ENCODE data around the gene BDKRB2.
"Not testable (repeated sequence)": the region's sequence is repeated elsewhere in the genome, so short reads cannot be mapped to it uniquely, and the experiment has no call there.

Gene BDKRB2

GRCh38 chr14:96229315-96229714 lies 24.7 kb downstream of the BDKRB2 start:
- DNase-seq = no peak

DNA sequence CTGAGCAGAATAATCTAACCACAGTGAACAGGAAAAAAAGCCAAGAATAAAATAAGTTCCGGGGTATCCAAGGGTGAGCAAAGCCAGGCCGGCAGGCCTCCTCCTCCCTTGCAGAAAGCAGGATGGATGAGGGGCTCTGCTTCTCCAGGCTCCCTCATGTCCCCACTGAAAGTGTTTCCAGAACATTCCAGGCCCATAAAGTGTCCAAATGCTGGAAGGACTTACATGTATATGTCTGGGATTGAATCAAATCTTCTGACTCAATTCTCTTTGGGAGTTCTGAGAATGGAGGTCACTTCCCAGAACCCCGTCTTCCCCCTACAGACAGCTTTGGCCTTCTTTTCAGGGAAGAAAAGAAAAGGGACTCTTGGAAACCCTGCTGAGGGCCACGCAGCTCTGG lies 26.4 kb downstream of the BDKRB2 start:
- DNase-seq = no peak

- DNase-seq = no peak
Measured at GRCh38 chr14:96231526-96232130, 27.0 kb downstream of the BDKRB2 start.

- DNase-seq = no peak
Measured at GRCh38 chr14:96232506-96232905, 27.9 kb downstream of the BDKRB2 start.

DNA sequence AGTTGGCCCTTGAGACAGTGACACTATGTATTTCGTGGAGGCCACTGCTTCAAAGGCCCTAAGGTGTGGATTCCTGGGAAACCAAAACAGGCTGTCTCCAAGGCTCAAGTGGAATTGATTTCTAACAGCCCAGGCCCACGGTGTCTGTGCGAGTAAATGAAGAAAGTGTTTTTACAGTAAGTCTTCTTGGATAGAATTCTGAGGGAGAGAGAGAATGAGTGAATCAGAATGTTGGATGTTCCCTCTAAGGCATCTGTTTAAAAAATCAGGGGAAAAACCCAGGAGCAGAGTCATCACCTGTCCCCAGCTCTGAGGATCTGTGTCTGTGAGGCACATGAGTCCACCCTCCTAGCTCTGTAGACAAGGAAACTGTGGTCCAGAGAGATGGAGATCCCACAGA lies 29.0 kb downstream of the BDKRB2 start:
- no peak for DNase-seq

DNA sequence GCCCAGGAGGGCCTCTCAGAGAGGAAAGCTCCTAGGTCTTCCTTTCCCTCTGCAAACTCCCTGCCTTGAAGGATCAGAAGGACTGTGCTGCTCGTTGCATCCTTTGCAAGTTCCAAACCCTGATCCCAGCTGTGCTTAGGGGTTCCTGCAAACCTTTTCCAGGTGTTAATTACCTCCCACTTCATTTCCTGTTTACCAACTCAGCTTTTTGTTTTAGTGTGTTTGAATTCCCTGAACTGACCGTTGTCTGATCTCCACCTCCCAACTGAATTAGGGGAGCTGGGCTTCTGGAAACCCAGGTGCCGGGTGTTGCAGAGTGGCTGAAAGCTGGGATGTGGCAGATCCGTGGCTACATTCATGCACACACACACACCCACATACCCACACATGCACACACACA lies 30.8 kb downstream of the BDKRB2 start:
- DNase-seq = no peak

DNA sequence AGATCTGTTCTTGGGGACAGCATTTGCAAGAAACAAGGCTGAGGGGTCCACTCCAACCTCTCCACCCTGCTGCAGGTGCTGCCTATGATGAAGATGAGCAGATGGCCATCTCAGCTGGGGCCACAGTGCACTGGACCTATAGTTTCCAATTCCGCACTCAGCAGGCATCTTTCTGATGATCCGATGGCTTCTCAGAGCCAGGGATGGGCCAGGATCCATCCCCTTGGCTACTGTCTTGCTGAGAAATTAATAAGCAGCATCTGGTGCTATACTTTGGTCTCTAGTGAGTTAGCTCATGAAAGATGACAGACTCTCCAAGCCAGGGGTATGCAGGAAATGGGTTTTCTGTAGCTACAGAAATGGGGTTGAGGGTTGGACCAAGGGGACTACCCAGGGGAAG lies 33.0 kb downstream of the BDKRB2 start:
- DNase-seq = no peak

- DNase-seq = no peak
Measured at GRCh38 chr14:96238676-96239265, 34.1 kb downstream of the BDKRB2 start.

GRCh38 chr14:96239711-96240141 lies 35.1 kb downstream of the BDKRB2 start:
- no peak for DNase-seq

DNA sequence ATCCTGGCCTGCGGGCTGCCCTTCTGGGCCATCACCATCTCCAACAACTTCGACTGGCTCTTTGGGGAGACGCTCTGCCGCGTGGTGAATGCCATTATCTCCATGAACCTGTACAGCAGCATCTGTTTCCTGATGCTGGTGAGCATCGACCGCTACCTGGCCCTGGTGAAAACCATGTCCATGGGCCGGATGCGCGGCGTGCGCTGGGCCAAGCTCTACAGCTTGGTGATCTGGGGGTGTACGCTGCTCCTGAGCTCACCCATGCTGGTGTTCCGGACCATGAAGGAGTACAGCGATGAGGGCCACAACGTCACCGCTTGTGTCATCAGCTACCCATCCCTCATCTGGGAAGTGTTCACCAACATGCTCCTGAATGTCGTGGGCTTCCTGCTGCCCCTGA lies 36.0 kb downstream of the BDKRB2 start:
- DNase-seq = no peak

DNA sequence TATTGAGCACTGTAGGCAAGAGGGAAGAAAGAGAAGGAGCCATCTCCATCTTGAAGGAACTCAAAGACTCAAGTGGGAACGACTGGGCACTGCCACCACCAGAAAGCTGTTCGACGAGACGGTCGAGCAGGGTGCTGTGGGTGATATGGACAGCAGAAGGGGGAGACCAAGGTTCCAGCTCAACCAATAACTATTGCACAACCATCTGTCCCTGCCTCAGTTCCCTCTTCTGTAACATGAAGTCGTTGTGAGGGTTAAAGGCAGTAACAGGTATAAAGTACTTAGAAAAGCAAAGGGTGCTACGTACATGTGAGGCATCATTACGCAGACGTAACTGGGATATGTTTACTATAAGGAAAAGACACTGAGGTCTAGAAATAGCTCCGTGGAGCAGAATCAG lies 37.5 kb downstream of the BDKRB2 start:
- no peak for DNase-seq

DNA sequence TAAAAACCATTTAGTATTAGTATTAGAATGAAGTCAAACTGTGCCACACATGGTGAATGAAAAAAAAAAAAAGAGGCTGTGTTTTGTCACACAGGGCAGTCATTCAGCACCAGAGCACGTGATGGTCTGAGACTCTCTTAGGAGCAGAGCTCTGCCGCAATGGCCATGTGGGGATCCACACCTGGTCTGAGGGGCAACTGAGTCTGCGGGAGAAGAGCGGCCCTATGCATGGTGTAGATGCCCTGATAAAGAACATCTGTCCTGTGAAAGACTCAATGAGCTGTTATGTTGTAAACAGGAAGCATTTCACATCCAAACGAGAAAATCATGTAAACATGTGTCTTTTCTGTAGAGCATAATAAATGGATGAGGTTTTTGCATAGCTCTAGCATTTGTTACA lies 39.1 kb downstream of the BDKRB2 start:
- DNase-seq = no peak

- not testable (repeated sequence) for DNase-seq
Measured at GRCh38 chr14:96245074-96245473, 40.4 kb downstream of the BDKRB2 start.

DNA sequence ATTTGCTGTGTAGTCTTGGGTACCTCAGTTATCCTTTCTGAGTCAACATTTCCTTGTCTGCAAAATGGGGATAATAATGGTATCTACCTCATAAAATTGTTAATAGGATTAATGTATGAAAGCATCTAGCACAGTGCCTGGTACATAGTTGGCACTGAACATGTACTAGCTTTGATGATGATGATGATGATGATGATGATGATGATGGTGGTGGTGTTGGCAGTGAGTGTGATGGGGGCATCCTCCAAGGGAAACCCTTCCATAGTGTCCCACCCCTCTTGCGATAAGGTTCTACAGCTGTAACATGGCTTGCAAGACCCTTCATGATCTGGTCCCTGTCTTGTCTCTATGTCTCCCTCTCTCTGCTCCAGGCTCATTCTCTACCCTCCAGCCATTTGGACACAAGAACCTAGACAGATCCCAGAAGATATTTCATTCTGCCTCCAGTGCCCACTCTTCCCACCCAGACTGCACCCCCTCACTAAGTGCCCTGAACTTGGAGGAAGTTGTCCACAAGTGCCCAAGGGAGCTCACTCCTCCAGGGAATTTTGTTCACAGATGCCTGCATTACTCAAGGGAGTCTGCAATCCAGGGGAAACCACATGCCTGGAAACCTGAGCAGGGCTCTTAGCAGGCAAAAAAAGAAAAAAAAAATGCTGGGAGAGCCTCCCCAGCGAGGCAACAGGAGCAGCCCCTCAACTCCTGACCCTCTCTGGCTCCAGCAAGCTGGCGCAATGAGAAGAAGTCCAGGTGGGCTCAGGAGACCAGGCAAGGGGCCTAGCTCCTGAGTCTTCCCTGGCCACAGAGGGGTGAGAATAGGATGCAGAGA lies 41.3 kb downstream of the BDKRB2 start:
- no peak for DNase-seq

DNA sequence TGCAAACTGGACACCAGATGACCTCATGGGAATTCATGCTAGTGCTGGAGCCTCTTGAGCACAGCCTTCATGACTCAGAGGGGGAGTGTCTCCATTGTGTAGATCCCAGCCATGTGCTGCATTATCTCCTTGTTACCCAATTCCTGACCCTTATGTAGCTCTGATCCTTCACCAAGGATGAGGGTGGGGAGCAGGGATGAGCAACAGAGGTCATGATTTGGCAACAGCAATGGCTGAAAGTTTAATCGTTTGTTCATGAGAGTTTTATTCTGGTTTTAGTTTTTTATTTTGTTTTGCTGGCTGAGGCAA lies 41.9 kb downstream of the BDKRB2 start:
- DNase-seq = no peak

DNA sequence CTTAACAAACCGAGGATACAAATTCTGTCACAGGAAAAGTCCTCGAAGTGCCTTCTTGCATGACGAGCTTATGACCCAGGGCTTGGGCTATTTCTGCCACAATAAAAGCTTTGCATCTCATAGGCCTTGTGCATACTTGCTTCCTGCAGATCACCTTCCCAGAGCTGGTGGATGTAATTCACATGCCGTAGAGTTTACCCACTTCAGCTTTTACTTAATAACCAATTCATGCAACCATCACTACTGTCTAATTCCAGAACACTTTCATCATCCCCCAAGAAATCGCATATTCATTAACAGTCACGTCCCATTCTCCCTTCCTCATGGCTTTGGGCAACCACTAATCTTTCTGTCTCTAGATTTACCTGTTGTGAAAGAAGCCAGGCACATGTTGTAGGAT lies 42.4 kb downstream of the BDKRB2 start:
- no peak for DNase-seq

DNA sequence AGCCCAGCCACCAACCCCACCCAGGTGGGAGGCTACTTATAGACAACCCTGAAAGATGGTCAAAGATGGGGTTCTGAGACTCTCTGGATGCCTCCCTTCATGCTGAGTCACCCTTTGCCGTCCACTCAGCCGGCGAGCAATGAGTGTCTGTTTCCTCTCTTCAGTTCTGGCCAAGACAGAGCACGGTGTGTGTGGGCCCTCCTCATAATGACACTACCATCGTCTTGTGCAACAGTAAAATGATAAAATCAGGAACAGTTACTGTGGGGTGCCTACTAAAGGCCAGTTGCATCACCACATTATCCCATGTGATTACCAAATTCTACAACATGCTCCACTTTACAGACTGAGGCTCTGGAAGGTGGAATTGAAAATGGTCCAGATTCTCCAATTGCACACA lies 44.4 kb downstream of the BDKRB2 start:
- DNase-seq = no peak

GRCh38 chr14:96250485-96250884 lies 45.8 kb downstream of the BDKRB2 start:
- no peak for DNase-seq

- DNase-seq = no peak
Measured at GRCh38 chr14:96251656-96252155, 47.1 kb downstream of the BDKRB2 start.

- DNase-seq = no peak
Measured at GRCh38 chr14:96252323-96252998, 47.8 kb downstream of the BDKRB2 start.

- DNase-seq = no peak
Measured at GRCh38 chr14:96252999-96253539, 48.4 kb downstream of the BDKRB2 start.

GRCh38 chr14:96254687-96255086 lies 50.0 kb downstream of the BDKRB2 start:
- DNase-seq = no peak

Measured in activated CD8-positive, alpha-beta memory T cell treated with anti-CD3 and anti-CD28 coated beads, Interleukin-2, amount 50 U/mL, for 48 hours (primary cell).